HEK293 (cell line): ENCODE data around the gene SIGLEC10.

Experiments
- CTCF ChIA-PET: fragments of 350-600 bp; formaldehyde crosslinking; extraction: SDS; loops from one replicate; lab custom pipeline; 2021; ENCODE audit warnings: antibody characterized with exemption; lab: Yijun Ruan, JAX
- POLR2A ChIA-PET: fragments of 300-600 bp; formaldehyde crosslinking; extraction: SDS; loops from one replicate; lab custom pipeline; 2020; ENCODE audit warnings: antibody characterized with exemption, inconsistent platforms; lab: Yijun Ruan, JAX
- H3K27ac ChIP-seq: fragments of 200-500 bp; sonication (Bioruptor generic); 2 replicates; pipeline ENCODE4 v1.5.1; 2014; ENCODE audit warnings: low read depth, low read length, control low read depth, inconsistent platforms; ENCODE audit errors: extremely low read depth
- H3K36me3 ChIP-seq, 2 experiments: fragments of 200-500 bp in 1 of 2; sonication (Bioruptor generic) in 1 of 2; 1 replicate in 1 of 2; 2 replicates in 1 of 2; pipeline ENCODE4 v1.5.1; 2014 to 2017; ENCODE audit warnings: inconsistent platforms in 2 of 2, low read length in 2 of 2; ENCODE audit not compliant: control insufficient read depth in 2 of 2, insufficient read depth in 1 of 2
- H3K4me1 ChIP-seq: fragments of 200-500 bp; sonication (Bioruptor generic); 2 replicates; pipeline ENCODE4 v1.5.1; 2014; ENCODE audit warnings: mild to moderate bottlenecking, low read length, inconsistent platforms; ENCODE audit not compliant: control insufficient read depth, insufficient read depth
- H3K4me3 ChIP-seq: 2 replicates; pipeline ENCODE4 v1.5.1; 2011; ENCODE audit warnings: low read depth, mild to moderate bottlenecking, control low read depth, low read length, moderate library complexity
- H3K9me3 ChIP-seq: fragments of 200-500 bp; sonication (Bioruptor generic); 2 replicates; pipeline ENCODE4 v1.5.1; 2014; ENCODE audit warnings: low read depth, low read length, inconsistent platforms; ENCODE audit not compliant: control insufficient read depth, insufficient read depth
- HIC1 ChIP-seq: fragments of 450-650 bp; formaldehyde crosslinking; IDR thresholded peaks from 2 replicates; pipeline ENCODE4 v1.5.1; 2016; ENCODE audit warnings: missing biosample characterization, missing genetic modification characterization
- MYNN ChIP-seq: fragments of 450-650 bp; formaldehyde crosslinking; IDR thresholded peaks from 2 replicates; pipeline ENCODE4 v1.5.1; 2016; ENCODE audit warnings: missing biosample characterization, missing genetic modification characterization, borderline replicate concordance
- RBAK ChIP-seq: fragments of 450-650 bp; formaldehyde crosslinking; IDR thresholded peaks from 2 replicates; pipeline ENCODE4 v1.5.1; 2016; ENCODE audit warnings: missing biosample characterization, missing genetic modification characterization
- REPIN1 ChIP-seq: fragments of 450-650 bp; formaldehyde crosslinking; IDR thresholded peaks from 2 replicates; pipeline ENCODE4 v1.5.1; 2017; ENCODE audit warnings: missing biosample characterization, missing genetic modification characterization, low read depth
- YY2 ChIP-seq: fragments of 450-650 bp; formaldehyde crosslinking; IDR thresholded peaks from 2 replicates; pipeline ENCODE4 v1.5.1; 2016; ENCODE audit warnings: missing biosample characterization, missing genetic modification characterization
- ZBTB17 ChIP-seq: fragments of 450-650 bp; formaldehyde crosslinking; IDR thresholded peaks from 2 replicates; pipeline ENCODE4 v1.5.1; 2016; ENCODE audit warnings: missing biosample characterization, missing genetic modification characterization
- ZFP69B ChIP-seq: fragments of 450-650 bp; formaldehyde crosslinking; IDR thresholded peaks from 2 replicates; pipeline ENCODE4 v1.5.1; 2016; ENCODE audit warnings: missing biosample characterization, missing genetic modification characterization
- ZNF223 ChIP-seq: fragments of 450-650 bp; formaldehyde crosslinking; IDR thresholded peaks from 2 replicates; pipeline ENCODE4 v1.5.1; 2016; ENCODE audit warnings: missing biosample characterization, missing genetic modification characterization
- ZNF24 ChIP-seq: fragments of 450-650 bp; formaldehyde crosslinking; IDR thresholded peaks from 2 replicates; pipeline ENCODE4 v1.5.1; 2016; ENCODE audit warnings: missing biosample characterization, missing genetic modification characterization
- ZNF280C ChIP-seq: fragments of 450-650 bp; formaldehyde crosslinking; IDR thresholded peaks from 2 replicates; pipeline ENCODE4 v1.5.1; 2016; ENCODE audit warnings: missing biosample characterization, missing genetic modification characterization
- ZNF488 ChIP-seq: fragments of 450-650 bp; formaldehyde crosslinking; IDR thresholded peaks from 2 replicates; pipeline ENCODE4 v1.5.1; 2016; ENCODE audit warnings: missing biosample characterization, missing genetic modification characterization
- ZNF529 ChIP-seq: fragments of 450-650 bp; formaldehyde crosslinking; IDR thresholded peaks from 2 replicates; pipeline ENCODE4 v1.5.1; 2017; ENCODE audit warnings: missing genetic modification characterization, missing biosample characterization; ENCODE audit not compliant: insufficient replicate concordance
- ZNF692 ChIP-seq: fragments of 450-650 bp; formaldehyde crosslinking; IDR thresholded peaks from 2 replicates; pipeline ENCODE4 v1.5.1; 2016; ENCODE audit warnings: missing biosample characterization, missing genetic modification characterization
- ZNF701 ChIP-seq: fragments of 450-650 bp; formaldehyde crosslinking; IDR thresholded peaks from 2 replicates; pipeline ENCODE4 v1.5.1; 2016; ENCODE audit warnings: missing biosample characterization, missing genetic modification characterization
- ZNF791 ChIP-seq: fragments of 450-650 bp; formaldehyde crosslinking; IDR thresholded peaks from 2 replicates; pipeline ENCODE4 v1.5.1; 2016; ENCODE audit warnings: missing biosample characterization, missing genetic modification characterization
- ZNF843 ChIP-seq: fragments of 450-650 bp; formaldehyde crosslinking; IDR thresholded peaks from 2 replicates; pipeline ENCODE4 v1.5.1; 2016; ENCODE audit warnings: missing biosample characterization, missing genetic modification characterization
- ZSCAN23 ChIP-seq: fragments of 450-650 bp; formaldehyde crosslinking; IDR thresholded peaks from 2 replicates; pipeline ENCODE4 v1.5.1; 2016; ENCODE audit warnings: missing biosample characterization, missing genetic modification characterization
- ZXDB ChIP-seq: fragments of 450-650 bp; formaldehyde crosslinking; IDR thresholded peaks from 2 replicates; pipeline ENCODE4 v1.5.1; 2016; ENCODE audit warnings: missing biosample characterization, missing genetic modification characterization

SIGLEC10 gene

GRCh38 chr19:51457351-51458013 is 40.0 kb upstream of the SIGLEC10 start (continued):
- TF ChIP-seq ZNF24 (tag by site-specific recombination) (no peak), YY2 (tag by site-specific recombination) (no peak), ZNF843 (tag by site-specific recombination) (no peak), ZNF692 (tag by site-specific recombination) (no peak)

- CTCF ChIA-PET = no interaction called here
- Histone ChIP-seq H3K36me3 (no peaks in the 10 kb centered on the region), H3K4me3 (no peak overlapping the region), H3K9me3 (no peaks in the 10 kb centered on the region), H3K4me1 (no peaks in the 10 kb centered on the region), H3K27ac (no peak overlapping the region)
- TF ChIP-seq ZFP69B (no peak), ZXDB (tag by site-specific recombination) (no peak)
- POLR2A ChIA-PET = no interaction called here
These were observed 39.3 kb upstream of the SIGLEC10 start for GRCh38 chr19:51456541-51457290.

GRCh38 chr19:51450730-51451307 is 33.4 kb upstream of the SIGLEC10 start:
- POLR2A ChIA-PET = no interaction called here
- CTCF ChIA-PET = no interaction called here
- Histone ChIP-seq H3K27ac (no peak overlapping the region), H3K4me1 (no peaks in the 10 kb centered on the region), H3K4me3 (no peak overlapping the region), H3K36me3 (no peaks in the 10 kb centered on the region), H3K9me3 (no peaks in the 10 kb centered on the region)
- TF ChIP-seq ZNF223 (tag by site-specific recombination) (no peak), REPIN1 (tag by site-specific recombination) (no peak), ZNF488 (no peak), ZBTB17 (tag by site-specific recombination) (no peak), ZNF529 (no peak), ZNF791 (tag by site-specific recombination) (no peak), ZNF701 (tag by site-specific recombination) (no peak), RBAK (tag by site-specific recombination) (no peak), ZNF280C (tag by site-specific recombination) (no peak), MYNN (no peak), HIC1 (no peak), ZSCAN23 (no peak)
